ENCODE results near the gene SUPT3H. TPM values are rescaled to one million over a fixed set of nuclear protein-coding genes. Genes with fewer than 3 reads are reported as not detected.

The SUPT3H gene
- total and polyA plus RNA-seq, 7 experiments from 2014 or later, result 8.0 to 16.0 (median 12.7) TPM

- H3K4me3 ChIP-seq (ENCODE audit: low read length), result no peak overlapping the region
- ChIA-PET CTCF (no interaction called here), POLR2A (no interaction called here)
- ATAC-seq (no peak), DNase-seq (no peak)
- Mint-ChIP-seq H3K36me3 (peaks cover 9 to 40% (median 32%) of the 10 kb centered on the region in 5 donors), H3K9me3 (peaks cover 6 to 40% (median 22%) of the 10 kb centered on the region in 11 donors), H3K4me1 (peaks cover 4 to 13% (median 5%) of the 10 kb centered on the region in 7 donors), H3K27ac (no peak overlapping the region), H3K4me3 (no peak overlapping the region), H3K27me3 (no peaks in the 10 kb centered on the region)
- no peaks in the 10 kb centered on the region for H3K9me3 ChIP-seq (ENCODE audit: control insufficient read depth in 2 of 3, low read length in 3 of 3)
- no peak overlapping the region for H3K27ac ChIP-seq (ENCODE audit: low read depth, low read length)
- no peaks in the 10 kb centered on the region for H3K4me1 ChIP-seq (ENCODE audit: control insufficient read depth in 2 of 2, insufficient read depth in 2 of 2, low read length in 2 of 2)
- no peaks in the 10 kb centered on the region for H3K27me3 ChIP-seq (ENCODE audit: control insufficient read depth in 2 of 2, insufficient read depth in 2 of 2, low read length in 2 of 2)
- intact Hi-C loops (cut with micrococcal nuclease), result no loop called here
- H3K36me3 ChIP-seq (ENCODE audit: control insufficient read depth in 2 of 3, insufficient read depth in 3 of 3, low read length in 3 of 3), result no peaks in the 10 kb centered on the region
Measured at GRCh38 chr6:45212976-45213375, 164.8 kb downstream of the SUPT3H start.

DNA sequence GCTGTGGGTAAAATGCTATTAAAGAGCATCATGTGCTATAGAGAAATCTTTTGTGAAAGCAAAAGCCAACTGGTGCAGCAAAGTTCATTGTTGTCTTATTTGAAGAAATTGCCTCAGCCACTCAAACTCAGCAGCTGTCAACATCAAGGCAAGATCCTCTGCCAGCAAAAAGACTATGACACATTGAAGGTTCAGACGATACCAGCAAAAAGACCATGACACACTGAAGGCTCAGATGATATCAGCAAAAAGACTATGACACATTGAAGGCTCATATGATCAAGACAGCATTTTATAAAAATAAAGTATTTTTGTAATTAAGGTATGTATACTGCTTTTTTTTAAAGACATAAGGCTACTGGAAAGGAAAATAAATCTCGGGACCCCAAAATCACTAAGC, 168.0 kb downstream of the SUPT3H start:
- intact Hi-C loops (cut with micrococcal nuclease), result loop anchor here in 1 of 2 donors (10.0 kb wide), 1 partner anchor 505 kb away; no protein-coding TSS in a partner anchor
- no peak for ATAC-seq

DNA sequence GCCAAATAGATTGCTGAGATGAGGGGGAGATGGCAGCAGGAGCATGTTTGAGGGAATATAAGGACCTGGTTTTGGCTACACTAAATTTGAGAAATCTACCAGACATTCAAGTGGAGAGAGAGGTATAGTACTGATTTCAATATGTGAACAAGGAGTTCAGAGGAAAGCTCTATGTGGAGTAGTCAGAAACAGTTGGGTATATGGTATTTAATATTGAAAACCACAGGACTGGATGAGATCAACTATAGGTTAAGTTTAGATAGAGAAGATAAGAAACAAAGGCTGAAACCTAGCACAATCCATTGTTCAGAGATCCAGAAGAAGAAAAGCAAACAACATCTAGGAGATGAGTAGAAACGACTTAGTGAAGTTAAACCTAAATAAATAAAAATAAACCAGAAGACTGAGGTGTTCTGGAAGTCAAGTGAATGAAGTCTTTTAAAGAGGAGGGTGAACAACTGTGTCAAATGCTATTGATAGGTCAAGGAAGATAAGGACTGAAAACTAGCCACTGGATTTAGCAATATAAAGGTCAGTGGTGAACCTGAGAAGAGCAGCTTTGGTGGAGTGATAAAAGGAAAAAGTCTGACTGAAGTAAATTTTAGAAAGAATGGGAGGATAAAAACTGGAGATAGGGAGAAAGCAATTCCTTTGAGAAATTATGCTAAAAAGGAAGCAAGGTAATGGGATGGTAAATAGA, 170.8 kb downstream of the SUPT3H start:
- intact Hi-C loops (cut with micrococcal nuclease), result loop anchor here in 1 of 2 donors (10.0 kb wide), 1 partner anchor 508 kb away; no protein-coding TSS in a partner anchor
- Histone ChIP-seq H3K9me3 (ENCODE audit: control insufficient read depth in 2 of 3, low read length in 3 of 3) (no peaks in the 10 kb centered on the region), H3K4me3 (ENCODE audit: low read length) (no peak overlapping the region), H3K27ac (ENCODE audit: low read depth, low read length) (no peak overlapping the region), H3K4me1 (ENCODE audit: control insufficient read depth in 2 of 2, insufficient read depth in 2 of 2, low read length in 2 of 2) (no peaks in the 10 kb centered on the region), H3K27me3 (ENCODE audit: control insufficient read depth in 2 of 2, insufficient read depth in 2 of 2, low read length in 2 of 2) (no peaks in the 10 kb centered on the region), H3K36me3 (ENCODE audit: control insufficient read depth in 2 of 3, insufficient read depth in 3 of 3, low read length in 3 of 3) (no peaks in the 10 kb centered on the region)
- Mint-ChIP-seq H3K9me3 (peaks cover 3 to 36% (median 14%) of the 10 kb centered on the region in 11 donors), H3K27me3 (no peaks in the 10 kb centered on the region), H3K27ac (no peak overlapping the region), H3K36me3 (peaks cover 4 to 35% (median 26%) of the 10 kb centered on the region in 5 donors), H3K4me3 (peak overlapping the region in 1 of 10 donors; percentile 3), H3K4me1 (peaks cover 0 to 14% (median 0%) of the 10 kb centered on the region in 7 donors)
- no peak for ATAC-seq
- ChIA-PET CTCF (no interaction called here), POLR2A (no interaction called here)
- no peak for DNase-seq

More for the DNA sequence above, 168.0 kb downstream of the SUPT3H start:
- H3K27me3 Mint-ChIP-seq, result no peaks in the 10 kb centered on the region
- peaks cover 5 to 41% (median 32%) of the 10 kb centered on the region in 5 donors for H3K36me3 Mint-ChIP-seq
- no peak for DNase-seq
- H3K36me3 ChIP-seq (ENCODE audit: control insufficient read depth in 2 of 3, insufficient read depth in 3 of 3, low read length in 3 of 3), result no peaks in the 10 kb centered on the region
- no peaks in the 10 kb centered on the region for H3K4me1 ChIP-seq (ENCODE audit: control insufficient read depth in 2 of 2, insufficient read depth in 2 of 2, low read length in 2 of 2)
- peaks cover 3 to 37% (median 16%) of the 10 kb centered on the region in 11 donors for H3K9me3 Mint-ChIP-seq
- peaks cover 5 to 18% (median 5%) of the 10 kb centered on the region in 7 donors for H3K4me1 Mint-ChIP-seq
- no peak overlapping the region for H3K4me3 Mint-ChIP-seq
- H3K4me3 ChIP-seq (ENCODE audit: low read length), result no peak overlapping the region
- ChIA-PET POLR2A (no interaction called here), CTCF (no interaction called here)
- H3K9me3 ChIP-seq (ENCODE audit: control insufficient read depth in 2 of 3, low read length in 3 of 3), result no peaks in the 10 kb centered on the region
- no peak overlapping the region for H3K27ac ChIP-seq (ENCODE audit: low read depth, low read length)
- no peak overlapping the region for H3K27ac Mint-ChIP-seq
- no peaks in the 10 kb centered on the region for H3K27me3 ChIP-seq (ENCODE audit: control insufficient read depth in 2 of 2, insufficient read depth in 2 of 2, low read length in 2 of 2)

DNA sequence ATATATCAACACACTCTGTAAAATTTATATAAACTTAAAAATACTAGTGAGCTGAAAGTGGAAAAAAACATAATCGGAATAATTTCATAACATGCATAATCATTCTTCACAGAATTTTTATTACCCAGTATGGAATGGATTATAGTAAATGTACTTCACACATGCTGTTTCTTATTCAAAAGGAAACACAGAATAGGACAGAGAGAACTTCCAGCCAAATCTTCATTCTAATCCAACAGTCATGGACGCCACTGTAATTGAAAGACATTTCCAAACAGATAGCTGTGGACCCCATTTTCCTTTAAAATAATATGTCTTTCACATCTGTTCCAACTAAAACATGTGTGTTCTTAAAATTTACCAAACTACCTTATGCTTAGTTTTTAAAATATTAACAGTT, 176.2 kb downstream of the SUPT3H start:
- no peaks in the 10 kb centered on the region for H3K27me3 ChIP-seq (ENCODE audit: control insufficient read depth in 2 of 2, insufficient read depth in 2 of 2, low read length in 2 of 2)
- no peaks in the 10 kb centered on the region for H3K4me1 ChIP-seq (ENCODE audit: control insufficient read depth in 2 of 2, insufficient read depth in 2 of 2, low read length in 2 of 2)
- H3K9me3 ChIP-seq (ENCODE audit: control insufficient read depth in 2 of 3, low read length in 3 of 3), result no peaks in the 10 kb centered on the region
- Mint-ChIP-seq H3K4me3 (no peak overlapping the region), H3K27me3 (no peaks in the 10 kb centered on the region), H3K4me1 (peaks cover 0 to 12% (median 8%) of the 10 kb centered on the region in 7 donors), H3K27ac (no peak overlapping the region), H3K9me3 (peaks cover 0 to 2% (median 0%) of the 10 kb centered on the region in 11 donors), H3K36me3 (peaks cover 0 to 4% (median 0%) of the 10 kb centered on the region in 5 donors)
- H3K36me3 ChIP-seq (ENCODE audit: control insufficient read depth in 2 of 3, insufficient read depth in 3 of 3, low read length in 3 of 3), result no peaks in the 10 kb centered on the region
- ATAC-seq, result no peak
- ChIA-PET POLR2A (no interaction called here), CTCF (no interaction called here)
- no peak overlapping the region for H3K27ac ChIP-seq (ENCODE audit: low read depth, low read length)
- intact Hi-C loops (cut with micrococcal nuclease), result loop anchor here in 1 of 2 donors (10.0 kb wide), 1 partner anchor 513 kb away; no protein-coding TSS in a partner anchor
- H3K4me3 ChIP-seq (ENCODE audit: low read length), result no peak overlapping the region
- DNase-seq, result no peak

GRCh38 chr6:45200510-45200909, 177.2 kb downstream of the SUPT3H start:
- no peak overlapping the region for H3K27ac Mint-ChIP-seq
- Histone ChIP-seq H3K27ac (ENCODE audit: low read depth, low read length) (no peak overlapping the region), H3K36me3 (ENCODE audit: control insufficient read depth in 2 of 3, insufficient read depth in 3 of 3, low read length in 3 of 3) (no peaks in the 10 kb centered on the region), H3K4me3 (ENCODE audit: low read length) (no peak overlapping the region), H3K4me1 (ENCODE audit: control insufficient read depth in 2 of 2, insufficient read depth in 2 of 2, low read length in 2 of 2) (no peaks in the 10 kb centered on the region), H3K27me3 (ENCODE audit: control insufficient read depth in 2 of 2, insufficient read depth in 2 of 2, low read length in 2 of 2) (no peaks in the 10 kb centered on the region), H3K9me3 (ENCODE audit: control insufficient read depth in 2 of 3, low read length in 3 of 3) (no peaks in the 10 kb centered on the region)
- ChIA-PET CTCF (interaction anchor here (0.5 kb wide), 1 partner anchor 150 kb away, joined by 3 read pairs; no protein-coding TSS in a partner anchor), POLR2A (no interaction called here)
- no peaks in the 10 kb centered on the region for H3K27me3 Mint-ChIP-seq
- DNase-seq (no peak), ATAC-seq (no peak)
- H3K9me3 Mint-ChIP-seq, result no peaks in the 10 kb centered on the region
- no peak overlapping the region for H3K4me3 Mint-ChIP-seq
- H3K36me3 Mint-ChIP-seq, result no peaks in the 10 kb centered on the region
- H3K4me1 Mint-ChIP-seq, result peaks cover 0 to 18% (median 5%) of the 10 kb centered on the region in 7 donors
- intact Hi-C loops (cut with micrococcal nuclease), result loop anchor here in 1 of 2 donors (10.0 kb wide), 1 partner anchor 514 kb away; no protein-coding TSS in a partner anchor

DNA sequence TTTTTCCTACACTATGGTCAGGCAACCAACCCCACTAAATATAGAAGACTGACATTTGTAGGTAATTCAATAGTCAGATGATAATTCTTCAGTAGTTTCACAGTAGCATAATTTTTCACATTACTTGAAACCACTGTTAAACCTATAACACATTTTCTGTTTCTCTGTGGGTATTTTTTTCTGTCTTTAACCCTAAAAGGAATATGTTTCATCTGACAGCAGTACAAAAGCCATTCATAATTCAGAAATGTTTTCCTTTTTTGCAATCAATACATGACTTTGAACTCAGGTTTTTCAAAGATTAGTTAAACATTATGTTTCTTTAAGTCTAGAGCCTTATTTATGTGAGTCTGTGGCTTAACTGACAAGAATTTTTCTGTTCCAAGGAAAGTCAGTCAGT, 178.2 kb downstream of the SUPT3H start:
- intact Hi-C loops (cut with micrococcal nuclease), result no loop called here
- no peak overlapping the region for H3K4me3 ChIP-seq (ENCODE audit: low read length)
- ATAC-seq, result no peak
- ChIA-PET CTCF (no interaction called here), POLR2A (no interaction called here)
- no peaks in the 10 kb centered on the region for H3K9me3 Mint-ChIP-seq
- H3K27me3 Mint-ChIP-seq, result no peaks in the 10 kb centered on the region
- H3K27ac ChIP-seq (ENCODE audit: low read depth, low read length), result no peak overlapping the region
- H3K4me1 Mint-ChIP-seq, result peaks cover 0 to 23% (median 8%) of the 10 kb centered on the region in 7 donors
- H3K36me3 ChIP-seq (ENCODE audit: control insufficient read depth in 2 of 3, insufficient read depth in 3 of 3, low read length in 3 of 3), result no peaks in the 10 kb centered on the region
- no peaks in the 10 kb centered on the region for H3K4me1 ChIP-seq (ENCODE audit: control insufficient read depth in 2 of 2, insufficient read depth in 2 of 2, low read length in 2 of 2)
- H3K36me3 Mint-ChIP-seq, result no peaks in the 10 kb centered on the region
- H3K4me3 Mint-ChIP-seq, result no peak overlapping the region
- DNase-seq, result no peak
- H3K27ac Mint-ChIP-seq, result no peak overlapping the region
- H3K9me3 ChIP-seq (ENCODE audit: control insufficient read depth in 2 of 3, low read length in 3 of 3), result no peaks in the 10 kb centered on the region
- no peaks in the 10 kb centered on the region for H3K27me3 ChIP-seq (ENCODE audit: control insufficient read depth in 2 of 2, insufficient read depth in 2 of 2, low read length in 2 of 2)

GRCh38 chr6:45196121-45196520, 181.6 kb downstream of the SUPT3H start:
- Mint-ChIP-seq H3K4me1 (peaks cover 0 to 23% (median 8%) of the 10 kb centered on the region in 7 donors), H3K4me3 (no peak overlapping the region), H3K27ac (no peak overlapping the region), H3K27me3 (no peaks in the 10 kb centered on the region), H3K36me3 (peaks cover 0 to 2% (median 0%) of the 10 kb centered on the region in 5 donors), H3K9me3 (peaks cover 0 to under 1% (median 0%) of the 10 kb centered on the region in 11 donors)
- no peaks in the 10 kb centered on the region for H3K4me1 ChIP-seq (ENCODE audit: control insufficient read depth in 2 of 2, insufficient read depth in 2 of 2, low read length in 2 of 2)
- H3K27ac ChIP-seq (ENCODE audit: low read depth, low read length), result no peak overlapping the region
- no peaks in the 10 kb centered on the region for H3K27me3 ChIP-seq (ENCODE audit: control insufficient read depth in 2 of 2, insufficient read depth in 2 of 2, low read length in 2 of 2)
- CTCF ChIA-PET, result no interaction called here
- POLR2A ChIA-PET, result no interaction called here
- DNase-seq (no peak), ATAC-seq (no peak)
- no peaks in the 10 kb centered on the region for H3K9me3 ChIP-seq (ENCODE audit: control insufficient read depth in 2 of 3, low read length in 3 of 3)
- no peak overlapping the region for H3K4me3 ChIP-seq (ENCODE audit: low read length)
- intact Hi-C loops (cut with micrococcal nuclease), result no loop called here
- no peaks in the 10 kb centered on the region for H3K36me3 ChIP-seq (ENCODE audit: control insufficient read depth in 2 of 3, insufficient read depth in 3 of 3, low read length in 3 of 3)

All from naive thymus-derived CD4-positive, alpha-beta T cell (primary cell).